SJSA1 (cell line): ENCODE measurements around the gene RBBP7. TPM values are rescaled to one million over a fixed set of nuclear protein-coding genes. Genes with fewer than 3 reads are reported as not detected.
A peak's percentile ranks its signal among the peaks of the same experiment; 100 is the strongest.

Experiments
- DNase-seq, 2 experiments: peaks; one replicate each; pipeline ENCODE4 v3.0.0-alpha.2; 2015 to 2020; ENCODE audit warnings: low spot score in 2 of 2, low read depth in 1 of 2
- H3K27ac ChIP-seq: fragments of 250-450 bp; sonication (Bioruptor Pico); 2 replicates; pipeline ENCODE4 v1.5.1; 2020; ENCODE audit warnings: mild to moderate bottlenecking, moderate library complexity
- H3K27me3 ChIP-seq: fragments of 250-450 bp; sonication (Bioruptor Pico); replicated peaks from 2 replicates; pipeline ENCODE4 v1.5.1; 2020; ENCODE audit warnings: mild to moderate bottlenecking, moderate library complexity
- H3K36me3 ChIP-seq: fragments of 250-450 bp; sonication (Bioruptor Pico); 2 replicates; pipeline ENCODE4 v1.5.1; 2020; ENCODE audit warnings: mild to moderate bottlenecking
- H3K4me1 ChIP-seq: fragments of 250-450 bp; sonication (Bioruptor Pico); replicated peaks from 2 replicates; pipeline ENCODE4 v1.6.1; 2021; ENCODE audit warnings: mild to moderate bottlenecking
- H3K4me3 ChIP-seq: fragments of 250-450 bp; sonication (Bioruptor Pico); 2 replicates; pipeline ENCODE4 v1.5.1; 2020; ENCODE audit warnings: mild to moderate bottlenecking
- H3K9me3 ChIP-seq: fragments of 250-450 bp; sonication (Bioruptor Pico); replicated peaks from 2 replicates; pipeline ENCODE4 v1.5.1; 2020; ENCODE audit warnings: mild to moderate bottlenecking
- total RNA-seq: library from RNA; depleted of rRNA; stranded (reverse); fragments of >200 nt; shearing (Covaris generic); gene quantifications from 2 replicates; pipeline ENCODE4 v1.2.3, GENCODE V29; 2014

Gene RBBP7
- total RNA-seq, 1 experiment from 2014 or later, result 175 TPM

GRCh38 chrX:16851827-16852226 lies 18.3 kb downstream of the RBBP7 start:
- no peaks in the 10 kb centered on the region for H3K27me3 ChIP-seq
- H3K4me3 ChIP-seq, result no peak overlapping the region
- peaks cover 60% of the 10 kb centered on the region for H3K36me3 ChIP-seq
- peaks cover 5% of the 10 kb centered on the region for H3K4me1 ChIP-seq
- DNase-seq, result no peak
- no peak overlapping the region for H3K27ac ChIP-seq
- H3K9me3 ChIP-seq, result no peaks in the 10 kb centered on the region

GRCh38 chrX:16851421-16851820 lies 18.7 kb downstream of the RBBP7 start:
- Histone ChIP-seq H3K9me3 (no peaks in the 10 kb centered on the region), H3K4me1 (peaks cover 4% of the 10 kb centered on the region), H3K27ac (no peak overlapping the region), H3K27me3 (no peaks in the 10 kb centered on the region), H3K36me3 (peaks cover 60% of the 10 kb centered on the region), H3K4me3 (no peak overlapping the region)
- DNase-seq, result no peak

GRCh38 chrX:16848541-16848940 lies 21.6 kb downstream of the RBBP7 start:
- no peak overlapping the region for H3K27ac ChIP-seq
- no peak for DNase-seq
- H3K4me1 ChIP-seq, result no peaks in the 10 kb centered on the region
- no peak overlapping the region for H3K4me3 ChIP-seq
- no peaks in the 10 kb centered on the region for H3K27me3 ChIP-seq
- peaks cover 73% of the 10 kb centered on the region for H3K36me3 ChIP-seq
- H3K9me3 ChIP-seq, result no peaks in the 10 kb centered on the region

GRCh38 chrX:16845686-16846085 lies 24.5 kb downstream of the RBBP7 start:
- no peak for DNase-seq
- Histone ChIP-seq H3K36me3 (peaks cover 69% of the 10 kb centered on the region), H3K4me1 (no peaks in the 10 kb centered on the region), H3K27me3 (no peaks in the 10 kb centered on the region), H3K27ac (no peak overlapping the region), H3K9me3 (no peaks in the 10 kb centered on the region), H3K4me3 (no peak overlapping the region)

- H3K4me1 ChIP-seq, result peaks cover 19% of the 10 kb centered on the region
- H3K4me3 ChIP-seq, result no peak overlapping the region
- H3K36me3 ChIP-seq, result peaks cover 65% of the 10 kb centered on the region
- DNase-seq, result no peak
- H3K9me3 ChIP-seq, result no peaks in the 10 kb centered on the region
- H3K27me3 ChIP-seq, result no peaks in the 10 kb centered on the region
- no peak overlapping the region for H3K27ac ChIP-seq
Observed at GRCh38 chrX:16843208-16843909, 26.8 kb downstream of the RBBP7 start.

- H3K4me3 ChIP-seq, result no peak overlapping the region
- H3K27me3 ChIP-seq, result no peaks in the 10 kb centered on the region
- DNase-seq, result no peak
- H3K36me3 ChIP-seq, result peaks cover 59% of the 10 kb centered on the region
- no peak overlapping the region for H3K27ac ChIP-seq
- H3K4me1 ChIP-seq, result peaks cover 26% of the 10 kb centered on the region
- no peaks in the 10 kb centered on the region for H3K9me3 ChIP-seq
Observed at GRCh38 chrX:16842684-16843083, 27.5 kb downstream of the RBBP7 start.

GRCh38 chrX:16839852-16840460 lies 30.2 kb downstream of the RBBP7 start:
- H3K4me3 ChIP-seq, result no peak overlapping the region
- H3K4me1 ChIP-seq, result peaks cover 27% of the 10 kb centered on the region
- peaks cover 38% of the 10 kb centered on the region for H3K36me3 ChIP-seq
- H3K9me3 ChIP-seq, result no peaks in the 10 kb centered on the region
- H3K27me3 ChIP-seq, result no peaks in the 10 kb centered on the region
- DNase-seq, result peak; percentile 7 to 44
- H3K27ac ChIP-seq, result no peak overlapping the region

GRCh38 chrX:16839219-16839851 lies 30.8 kb downstream of the RBBP7 start:
- Histone ChIP-seq H3K36me3 (peaks cover 32% of the 10 kb centered on the region), H3K27ac (peak overlapping the region; percentile 79), H3K9me3 (no peaks in the 10 kb centered on the region), H3K27me3 (no peaks in the 10 kb centered on the region), H3K4me1 (peaks cover 27% of the 10 kb centered on the region), H3K4me3 (no peak overlapping the region)
- peak in 1 of 2 experiments; percentile 30 for DNase-seq

GRCh38 chrX:16838202-16839066 lies 31.7 kb downstream of the RBBP7 start:
- DNase-seq, result peak; percentile 55 to 58
- peak overlapping the region; percentile 79 for H3K27ac ChIP-seq
- H3K27me3 ChIP-seq, result no peaks in the 10 kb centered on the region
- peaks cover 27% of the 10 kb centered on the region for H3K4me1 ChIP-seq
- H3K36me3 ChIP-seq, result peaks cover 26% of the 10 kb centered on the region
- H3K9me3 ChIP-seq, result no peaks in the 10 kb centered on the region
- no peak overlapping the region for H3K4me3 ChIP-seq

GRCh38 chrX:16836371-16836770 lies 33.8 kb downstream of the RBBP7 start:
- Histone ChIP-seq H3K4me1 (peaks cover 27% of the 10 kb centered on the region), H3K36me3 (peaks cover 20% of the 10 kb centered on the region), H3K4me3 (no peak overlapping the region), H3K27ac (no peak overlapping the region), H3K27me3 (no peaks in the 10 kb centered on the region), H3K9me3 (no peaks in the 10 kb centered on the region)
- peak; percentile 6 to 42 for DNase-seq

GRCh38 chrX:16834806-16835205 lies 35.4 kb downstream of the RBBP7 start:
- Histone ChIP-seq H3K36me3 (peaks cover 18% of the 10 kb centered on the region), H3K4me1 (peaks cover 23% of the 10 kb centered on the region), H3K27me3 (no peaks in the 10 kb centered on the region), H3K27ac (no peak overlapping the region), H3K9me3 (no peaks in the 10 kb centered on the region), H3K4me3 (no peak overlapping the region)
- no peak for DNase-seq

- Histone ChIP-seq H3K4me3 (no peak overlapping the region), H3K4me1 (no peaks in the 10 kb centered on the region; the same call in 1 of the 2 replicates), H3K36me3 (peaks cover 6% of the 10 kb centered on the region; the same call in 1 of the 2 replicates), H3K27ac (no peak overlapping the region), H3K9me3 (no peaks in the 10 kb centered on the region), H3K27me3 (no peaks in the 10 kb centered on the region)
- DNase-seq, result no peak
Observed at GRCh38 chrX:16832301-16832700, 37.9 kb downstream of the RBBP7 start.

- DNase-seq, result no peak
- H3K27ac ChIP-seq, result no peak overlapping the region
Observed at GRCh38 chrX:16828124-16828908, 41.8 kb downstream of the RBBP7 start.

More at GRCh38 chrX:16828124-16828908, 41.8 kb downstream of the RBBP7 start:
- H3K9me3 ChIP-seq, result no peaks in the 10 kb centered on the region
- H3K27me3 ChIP-seq, result no peaks in the 10 kb centered on the region
- peaks cover 15% of the 10 kb centered on the region for H3K4me1 ChIP-seq
- H3K4me3 ChIP-seq, result no peak overlapping the region
- peaks cover 6% of the 10 kb centered on the region; the same call in 1 of the 2 replicates for H3K36me3 ChIP-seq
